Spleen (tissue), 7 donors: ENCODE results near the gene PCDH15.

Experiments used
- CTCF ChIP-seq, 11 experiments: fragments of 200-600 bp in 7 of 11; fragments of 450-650 bp in 4 of 11; sonication (generic) in 4 of 11; IDR thresholded peaks in 8 of 11; conservative IDR thresholded peaks in 3 of 11; 1 replicate in 7 of 11; 2 replicates in 4 of 11; pipeline versions ENCODE4 v1.4.0 to v1.8.0; 2016 to 2021; ENCODE audit warnings: antibody characterized with exemption in 11 of 11, inconsistent platforms in 4 of 11, mild to moderate bottlenecking in 1 of 11
- POLR2AphosphoS5 ChIP-seq, 3 donors: sonication (generic); formaldehyde crosslinking; IDR thresholded peaks; one replicate each; pipeline ENCODE4 v1.5.1; 2017; ENCODE audit warnings: antibody characterized with exemption in 3 of 3
- donor health status: DM: no; HTN: no; CAD: no; lungs with moderate emphysema.
- donor health status: DM: no; HTN: no; CAD: no.
- donor health status: DM: no; HTN: no; CAD: no.

GRCh38 chr10:54396031-54396430, 405.0 kb downstream of the PCDH15 start:
- TF ChIP-seq CTCF (IDR thresholded peaks at IDR 0.05 in 8 of 11, conservative IDR thresholded peaks at IDR 0.05 in 3 of 11) (no peak), POLR2AphosphoS5 (IDR thresholded peaks at IDR 0.05) (no peak)
